Upper lobe of left lung (tissue), 6 donors: ENCODE results near the gene ALOX12. TPM values are rescaled to one million over a fixed set of nuclear protein-coding genes. Genes with fewer than 3 reads are reported as not detected.
A peak's percentile ranks its signal among the peaks of the same experiment; 100 is the strongest.

ENCODE experiments used
- ATAC-seq, 2 donors: fragments of 200-7000 bp; cut with Tn5 transposase; one replicate each; pipeline ENCODE4 v1.9.1; 2022; ENCODE audit warnings: mild to moderate bottlenecking in 2 of 2, moderate library complexity in 2 of 2; ENCODE audit not compliant: low FRiP score in 2 of 2
- DNase-seq, 2 donors: peaks; one replicate each; pipeline ENCODE4 v3.0.0-alpha.2; 2019 to 2020
- H3K27ac ChIP-seq, 4 donors: fragments of 200-600 bp; sonication (generic); one replicate each; pipeline ENCODE4 v1.5.1; 2016 to 2019
- H3K27me3 ChIP-seq, 4 donors: fragments of 200-600 bp; sonication (generic); one replicate each; pipeline ENCODE4 v1.5.1; 2017 to 2019
- H3K36me3 ChIP-seq, 4 donors: fragments of 200-600 bp; sonication (generic); one replicate each; pipeline ENCODE4 v1.5.1; 2016 to 2019
- H3K4me1 ChIP-seq, 4 donors: fragments of 200-600 bp; sonication (generic); one replicate each; pipeline ENCODE4 v1.5.1; 2018 to 2019
- H3K4me3 ChIP-seq, 4 donors: fragments of 200-600 bp; sonication (generic); one replicate each; pipeline ENCODE4 v1.5.1; 2017 to 2019; ENCODE audit warnings: mild to moderate bottlenecking in 2 of 4, moderate library complexity in 1 of 4
- H3K9me3 ChIP-seq, 4 donors: fragments of 200-600 bp; sonication (generic); one replicate each; pipeline ENCODE4 v1.5.1; 2018 to 2019
- CTCF ChIP-seq, 6 experiments: fragments of 450-650 bp in 4 of 6; fragments of 200-600 bp in 2 of 6; sonication (generic) in 2 of 6; IDR thresholded peaks; one replicate each; pipeline ENCODE4 v1.5.1; 2016 to 2019; ENCODE audit warnings: antibody characterized with exemption in 6 of 6
- EP300 ChIP-seq, 4 donors: sonication (generic); formaldehyde crosslinking; IDR thresholded peaks; one replicate each; pipeline ENCODE4 v1.5.1; 2017; ENCODE audit warnings: antibody characterized with exemption in 4 of 4, control low read depth in 2 of 4
- POLR2A ChIP-seq, 4 donors: fragments of 450-650 bp; IDR thresholded peaks; one replicate each; pipeline ENCODE4 v1.5.1; 2016 to 2017; ENCODE audit warnings: antibody characterized with exemption in 4 of 4, mild to moderate bottlenecking in 2 of 4
- POLR2AphosphoS5 ChIP-seq, 2 donors: sonication (generic); formaldehyde crosslinking; IDR thresholded peaks; one replicate each; pipeline ENCODE4 v1.5.1; 2017; ENCODE audit warnings: antibody characterized with exemption in 2 of 2
- WGBS, 2 donors: methylation state at CpG; one replicate each; pipeline ENCODE4 v1.1.5; 2017 to 2018; 5-methylcytosine and 5-hydroxymethylcytosine counted together
- total RNA-seq, 6 donors: library from RNA; depleted of rRNA in 4 of 6; stranded (reverse); fragments of >200 nt in 4 of 6; gene quantifications; one replicate each; pipeline versions ENCODE4 v1.1.0 to v1.2.1, GENCODE V29; 2016 to 2021
- donor health status: DM: no; HTN: no; CAD: no; lungs with moderate emphysema.
- donor health status: DM: no; HTN: yes; CAD: no; lungs with severe emphysema.

Gene ALOX12
- total RNA-seq, 6 donors from 2014 or later, result 0.26 to 3.1 (median 0.46) TPM

GRCh38 chr17:7004398-7005253 lies 8.8 kb downstream of the ALOX12 start:
- no peaks in the 10 kb centered on the region for H3K9me3 ChIP-seq
- H3K27me3 ChIP-seq, result no peaks in the 10 kb centered on the region
- peaks cover 8 to 60% (median 37%) of the 10 kb centered on the region in 4 donors for H3K36me3 ChIP-seq
- TF ChIP-seq EP300 (IDR thresholded peaks at IDR 0.05) (no peak), POLR2AphosphoS5 (IDR thresholded peaks at IDR 0.05) (no peak), POLR2A (IDR thresholded peaks at IDR 0.05) (no peak), CTCF (IDR thresholded peaks at IDR 0.05) (peak; percentile 53 to 75 (median 71))
- WGBS, 2 donors, result 81 to 90% methylated on average over 2 of the region's 2 CpGs
- DNase-seq (no peak), ATAC-seq (peak; percentile 68 to 85)
- H3K4me3 ChIP-seq, result no peak overlapping the region
- peaks cover under 1 to 3% (median 2%) of the 10 kb centered on the region in 4 donors for H3K4me1 ChIP-seq
- no peak overlapping the region for H3K27ac ChIP-seq

- Histone ChIP-seq H3K9me3 (no peaks in the 10 kb centered on the region), H3K36me3 (peaks cover 8 to 55% (median 30%) of the 10 kb centered on the region in 4 donors), H3K27ac (no peak overlapping the region), H3K4me3 (no peak overlapping the region), H3K4me1 (peaks cover 12 to 13% (median 12%) of the 10 kb centered on the region in 4 donors), H3K27me3 (no peaks in the 10 kb centered on the region)
- 80 to 81% methylated on average over 4 to 5 of the region's 7 CpGs for WGBS, 2 donors
- no peak for TF ChIP-seq POLR2AphosphoS5 (IDR thresholded peaks at IDR 0.05)
- no peak for TF ChIP-seq EP300 (IDR thresholded peaks at IDR 0.05)
- no peak for TF ChIP-seq POLR2A (IDR thresholded peaks at IDR 0.05)
- no peak for TF ChIP-seq CTCF (IDR thresholded peaks at IDR 0.05)
- DNase-seq, result no peak
- no peak for ATAC-seq
Measured at GRCh38 chr17:7005716-7006115, 9.9 kb downstream of the ALOX12 start.

GRCh38 chr17:7007143-7007542 lies 11.3 kb downstream of the ALOX12 start:
- 81 to 84% methylated on average over 2 of the region's 2 CpGs for WGBS, 2 donors
- Histone ChIP-seq H3K36me3 (peaks cover 4 to 41% (median 19%) of the 10 kb centered on the region in 4 donors), H3K27me3 (no peaks in the 10 kb centered on the region), H3K4me1 (peaks cover 21 to 24% (median 22%) of the 10 kb centered on the region in 4 donors), H3K4me3 (no peak overlapping the region), H3K27ac (no peak overlapping the region), H3K9me3 (no peaks in the 10 kb centered on the region)
- ATAC-seq (no peak), DNase-seq (no peak)
- TF ChIP-seq POLR2AphosphoS5 (IDR thresholded peaks at IDR 0.05) (no peak), EP300 (IDR thresholded peaks at IDR 0.05) (no peak), CTCF (IDR thresholded peaks at IDR 0.05) (no peak), POLR2A (IDR thresholded peaks at IDR 0.05) (no peak)

GRCh38 chr17:7010523-7010922 lies 14.7 kb downstream of the ALOX12 start:
- Histone ChIP-seq H3K4me1 (peaks cover 33 to 40% (median 36%) of the 10 kb centered on the region in 4 donors), H3K36me3 (peaks cover 0 to 26% (median 7%) of the 10 kb centered on the region in 4 donors), H3K27ac (no peak overlapping the region), H3K27me3 (no peaks in the 10 kb centered on the region), H3K9me3 (no peaks in the 10 kb centered on the region), H3K4me3 (peak overlapping the region in 1 of 4 donors; percentile 88)
- WGBS, 2 donors, result 87 to 90% methylated on average over 2 of the region's 2 CpGs
- TF ChIP-seq CTCF (IDR thresholded peaks at IDR 0.05), result no peak
- no peak for DNase-seq
- no peak for ATAC-seq
